Activated naive CD8-positive, alpha-beta T cell treated with anti-CD3 and anti-CD28 coated beads, Interleukin-2, amount 10 ng/mL, durations not matched to agents 7 days and 5 days (primary cell): ENCODE results near the gene ISG15. TPM values are rescaled to one million over a fixed set of nuclear protein-coding genes. Genes with fewer than 3 reads are reported as not detected.
"Not testable (repeated sequence)": the region's sequence is repeated elsewhere in the genome, so short reads cannot be mapped to it uniquely, and the experiment has no call there.

Experiments used
- ATAC-seq: fragments of 150-1000 bp; cut with Tn5 transposase; one replicate; pipeline ENCODE4 v1.10.0; 2021; ENCODE audit warnings: low read depth, moderate library complexity
- POLR2A ChIA-PET: fragments of 350-600 bp; sonication (Branson Sonifier 250); formaldehyde crosslinking; loops from one replicate; lab custom pipeline; 2021; ENCODE audit warnings: antibody characterized with exemption; lab: Charles Lee
- DNase-seq: peaks from one replicate; pipeline ENCODE4 v3.0.0; 2021
- H3K27ac Mint-ChIP-seq: one replicate; pipeline ENCODE4 v1.8.0; 2022; ENCODE audit warnings: mild to moderate bottlenecking, mixed read lengths
- H3K27me3 Mint-ChIP-seq: one replicate; pipeline ENCODE4 v1.8.0; 2022; ENCODE audit warnings: mild to moderate bottlenecking, moderate library complexity, mixed read lengths
- H3K36me3 Mint-ChIP-seq: one replicate; pipeline ENCODE4 v1.8.0; 2021; ENCODE audit warnings: mild to moderate bottlenecking, mixed read lengths
- H3K4me1 Mint-ChIP-seq: one replicate; pipeline ENCODE4 v1.8.0; 2021; ENCODE audit warnings: mixed read lengths
- H3K4me3 Mint-ChIP-seq: one replicate; pipeline ENCODE4 v1.8.0; 2022; ENCODE audit warnings: mild to moderate bottlenecking, moderate library complexity, mixed read lengths
- H3K9me3 Mint-ChIP-seq: one replicate; pipeline ENCODE4 v1.8.0; 2021; ENCODE audit warnings: mixed read lengths
- total RNA-seq, 2 experiments: library from RNA; stranded (reverse); gene quantifications; one replicate each; pipeline ENCODE4 v1.2.3, GENCODE V29; 2021

ISG15 gene
- total RNA-seq, 2 experiments from 2014 or later = 425 to 457 TPM

DNA sequence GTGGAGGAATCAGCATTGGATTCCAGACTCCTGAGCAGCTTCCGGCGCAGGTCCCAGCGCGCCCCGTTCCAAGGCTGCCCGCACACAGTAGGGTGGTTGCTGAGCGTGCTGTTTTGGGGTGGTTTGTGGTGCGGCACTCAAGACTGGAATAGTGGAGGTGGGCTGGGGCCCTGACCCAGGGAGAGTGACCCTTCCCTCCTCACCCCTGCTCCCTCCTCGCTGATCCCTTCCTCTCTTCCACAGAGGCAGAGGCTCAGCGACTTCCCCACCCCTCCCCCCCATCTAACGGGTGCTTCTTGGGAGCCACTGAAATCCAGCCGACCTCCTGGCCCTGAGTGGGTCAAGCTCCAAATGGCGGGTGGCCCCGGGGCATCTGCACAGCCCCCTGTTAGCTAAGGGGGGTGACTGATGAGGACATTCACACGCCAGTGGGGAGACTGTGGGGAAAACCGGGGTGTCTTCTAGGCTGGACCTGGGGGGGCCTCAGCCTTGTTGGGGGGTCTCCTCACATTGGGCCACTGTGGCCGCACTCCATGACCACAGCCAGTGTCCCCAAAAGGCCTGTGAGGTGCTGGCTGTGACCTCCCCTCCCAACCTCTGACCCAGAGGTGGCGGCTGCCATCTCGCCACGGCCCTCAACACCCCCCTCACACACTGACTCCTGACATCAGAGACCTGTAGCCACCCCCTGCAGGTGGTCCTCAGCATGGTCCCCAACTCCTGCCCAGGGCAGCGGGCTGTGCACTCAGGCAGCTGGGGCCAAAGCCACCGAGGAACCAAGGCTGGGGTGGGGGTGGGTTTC, 9.5 kb upstream of the ISG15 start:
- peaks cover 10% of the 10 kb centered on the region for H3K27me3 Mint-ChIP-seq
- H3K36me3 Mint-ChIP-seq = no peaks in the 10 kb centered on the region
- H3K27ac Mint-ChIP-seq = no peak overlapping the region
- H3K4me1 Mint-ChIP-seq = peaks cover 15% of the 10 kb centered on the region
- DNase-seq = no peak
- POLR2A ChIA-PET = interaction anchor here (4.1 kb wide), 1 partner anchor 10 kb away, joined by 28 read pairs; the partner anchor contains the start of gene ISG15
- no peak overlapping the region for H3K4me3 Mint-ChIP-seq
- no peaks in the 10 kb centered on the region for H3K9me3 Mint-ChIP-seq
- ATAC-seq = no peak

DNA sequence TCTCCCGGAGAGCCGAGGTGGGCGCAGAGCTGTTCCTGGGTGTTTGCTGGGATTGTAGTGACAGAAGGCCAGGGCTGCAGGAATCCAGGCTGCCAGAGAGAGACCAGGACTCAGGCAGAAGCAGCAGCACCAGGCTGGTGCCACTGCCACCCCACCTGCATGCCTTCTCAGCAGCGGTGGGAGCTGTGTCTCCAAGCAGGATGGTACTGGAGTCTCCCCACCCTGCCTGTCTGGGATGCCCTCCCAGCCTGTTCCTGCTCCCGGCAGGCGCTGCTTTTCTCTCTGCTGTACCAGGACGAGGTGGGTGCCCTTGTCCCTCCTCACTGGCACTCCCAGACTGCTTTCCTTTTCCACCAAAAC, 8.9 kb upstream of the ISG15 start:
- Mint-ChIP-seq H3K9me3 (no peaks in the 10 kb centered on the region), H3K27ac (peak overlapping the region; percentile 74), H3K4me1 (peaks cover 15% of the 10 kb centered on the region), H3K4me3 (peak overlapping the region; percentile 60), H3K36me3 (no peaks in the 10 kb centered on the region), H3K27me3 (peaks cover 9% of the 10 kb centered on the region)
- POLR2A ChIA-PET = interaction anchor here (1.2 to 4.1 kb wide), 2 partner anchors 10 to 60 kb away, joined by 3 to 28 read pairs; partner anchors contain the start of gene ISG15
- DNase-seq (no peak), ATAC-seq (no peak)

DNA sequence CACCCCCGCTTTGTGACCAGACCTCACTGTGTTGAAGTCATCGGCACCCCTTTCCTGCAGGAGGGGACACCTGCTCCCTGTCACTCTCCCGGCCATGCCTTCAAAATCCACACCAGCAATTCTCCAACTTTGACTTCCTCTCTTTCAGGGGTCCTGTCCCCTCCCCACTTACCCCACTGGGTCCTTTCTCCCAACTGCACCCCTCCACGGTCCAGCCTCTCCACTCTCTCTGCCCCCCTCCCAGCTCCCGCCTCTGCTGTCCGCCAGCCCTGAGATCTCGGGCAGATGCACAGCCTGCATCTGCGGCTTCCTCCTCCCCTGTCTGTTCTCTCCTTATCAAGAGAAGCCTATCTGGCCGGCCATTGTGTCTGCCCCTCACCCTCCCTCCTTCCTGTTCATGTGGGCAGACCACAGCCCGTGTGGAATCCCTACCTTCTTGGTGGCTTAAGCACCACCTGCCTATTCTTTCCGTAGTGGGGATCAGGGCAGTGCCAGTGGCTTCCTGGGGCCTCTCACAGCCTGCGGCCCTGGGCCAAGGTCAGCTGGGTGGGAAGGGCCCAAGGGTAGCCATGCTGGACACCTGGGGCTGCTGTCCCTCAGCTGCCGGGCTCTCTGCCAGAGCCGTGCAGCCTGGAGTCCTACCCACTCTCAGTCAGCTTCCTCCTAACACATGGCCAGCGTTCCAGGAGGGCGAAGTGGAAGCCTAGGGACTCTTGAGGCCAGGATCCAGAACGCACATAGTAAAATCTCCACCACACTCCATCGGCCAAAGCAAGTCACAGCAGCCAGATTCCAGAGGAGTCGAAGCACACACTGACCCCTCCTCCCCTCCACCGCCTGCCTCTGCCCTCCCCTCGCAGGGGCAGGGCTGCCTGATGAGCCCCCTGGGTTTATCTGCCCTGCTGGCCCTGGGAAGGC, 8.3 kb upstream of the ISG15 start:
- DNase-seq (peak; percentile 64), ATAC-seq (peak; percentile 41)
- Mint-ChIP-seq H3K9me3 (no peaks in the 10 kb centered on the region), H3K4me1 (peaks cover 15% of the 10 kb centered on the region), H3K27ac (peak overlapping the region; percentile 74), H3K36me3 (no peaks in the 10 kb centered on the region), H3K27me3 (peaks cover 9% of the 10 kb centered on the region), H3K4me3 (peak overlapping the region; percentile 60)
- POLR2A ChIA-PET = interaction anchor here (1.2 to 4.1 kb wide), 2 partner anchors 9 to 59 kb away, joined by 3 to 28 read pairs; partner anchors contain the start of gene ISG15

DNA sequence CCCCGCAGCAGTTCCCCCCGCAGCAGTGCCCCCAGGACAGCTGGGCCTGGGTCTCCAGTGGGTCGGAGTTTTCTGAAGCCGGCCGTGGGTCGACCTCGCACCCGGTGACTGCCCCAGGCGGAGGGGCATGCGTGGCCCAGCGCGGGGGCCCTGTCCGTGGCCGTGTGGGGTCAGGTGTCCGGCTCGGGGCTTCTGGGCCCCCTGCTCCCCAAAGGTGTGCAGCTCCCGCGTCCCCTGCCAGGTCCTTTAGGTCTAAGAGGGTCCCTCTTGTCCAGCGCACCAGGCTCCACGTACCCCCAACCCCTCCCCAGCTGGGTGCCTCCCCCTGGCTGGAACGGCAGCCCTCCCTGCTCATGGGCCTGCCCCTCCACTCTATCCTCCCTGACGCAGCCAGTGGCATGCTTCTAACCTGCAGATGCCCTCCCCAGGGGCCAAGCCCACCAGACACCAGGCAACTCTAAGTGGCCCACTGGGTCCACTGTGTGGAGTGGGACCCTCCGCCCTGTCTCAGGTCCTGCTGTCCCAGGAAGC, 7.5 kb upstream of the ISG15 start:
- Mint-ChIP-seq H3K27ac (no peak overlapping the region), H3K9me3 (no peaks in the 10 kb centered on the region), H3K4me3 (no peak overlapping the region), H3K36me3 (no peaks in the 10 kb centered on the region), H3K4me1 (peaks cover 14% of the 10 kb centered on the region), H3K27me3 (peaks cover 8% of the 10 kb centered on the region)
- DNase-seq (no peak), ATAC-seq (no peak)
- POLR2A ChIA-PET = interaction anchor here (1.2 to 4.1 kb wide), 2 partner anchors 8 to 58 kb away, joined by 3 to 28 read pairs; partner anchors contain the start of gene ISG15

DNA sequence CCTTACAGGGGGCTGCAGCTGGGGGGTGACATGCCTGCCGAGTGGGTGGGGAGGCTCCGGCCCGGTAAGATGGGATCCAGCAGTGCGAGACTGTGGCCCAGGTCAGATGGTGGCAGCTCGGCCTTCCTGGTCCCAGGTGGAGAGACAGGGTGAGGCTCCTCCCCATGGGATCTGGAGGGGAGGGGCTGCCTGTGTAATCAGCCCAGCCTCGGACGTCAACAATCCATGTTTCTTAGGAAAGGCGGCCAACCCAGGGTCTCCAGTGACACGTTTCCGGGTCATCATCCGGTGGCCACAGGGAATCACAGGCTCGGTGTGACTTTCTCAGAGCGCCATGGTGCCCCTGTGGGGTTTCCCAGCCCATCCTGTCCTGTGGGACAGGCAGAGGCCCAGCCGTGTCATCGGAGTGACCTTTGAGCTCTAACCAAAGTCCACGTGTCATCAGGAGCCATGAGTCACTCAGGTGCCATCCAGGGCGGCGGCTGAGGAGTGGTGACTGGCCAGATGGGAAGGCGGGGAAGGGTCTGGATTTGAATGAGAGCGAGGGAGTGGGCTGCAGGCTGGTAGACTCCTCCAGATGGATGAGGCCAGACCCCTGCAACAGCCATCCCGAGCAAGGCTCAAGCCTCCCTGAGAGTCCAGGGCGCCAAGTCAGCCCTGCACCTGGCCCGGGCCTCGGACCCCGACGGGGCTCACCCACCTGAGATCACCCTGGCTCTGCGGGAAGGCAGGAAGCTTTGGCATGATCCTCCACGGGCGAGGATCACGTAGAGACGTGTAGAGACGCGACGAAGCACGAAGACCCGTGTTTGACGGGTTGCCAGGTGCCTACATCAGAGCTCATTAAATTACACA, 6.8 kb upstream of the ISG15 start:
- POLR2A ChIA-PET = interaction anchor here (4.1 kb wide), 1 partner anchor 8 kb away, joined by 28 read pairs; the partner anchor contains the start of gene ISG15
- Mint-ChIP-seq H3K4me3 (no peak overlapping the region), H3K4me1 (peaks cover 15% of the 10 kb centered on the region), H3K36me3 (no peaks in the 10 kb centered on the region), H3K27ac (no peak overlapping the region), H3K9me3 (no peaks in the 10 kb centered on the region), H3K27me3 (peaks cover 3% of the 10 kb centered on the region)
- no peak for DNase-seq
- ATAC-seq = no peak

DNA sequence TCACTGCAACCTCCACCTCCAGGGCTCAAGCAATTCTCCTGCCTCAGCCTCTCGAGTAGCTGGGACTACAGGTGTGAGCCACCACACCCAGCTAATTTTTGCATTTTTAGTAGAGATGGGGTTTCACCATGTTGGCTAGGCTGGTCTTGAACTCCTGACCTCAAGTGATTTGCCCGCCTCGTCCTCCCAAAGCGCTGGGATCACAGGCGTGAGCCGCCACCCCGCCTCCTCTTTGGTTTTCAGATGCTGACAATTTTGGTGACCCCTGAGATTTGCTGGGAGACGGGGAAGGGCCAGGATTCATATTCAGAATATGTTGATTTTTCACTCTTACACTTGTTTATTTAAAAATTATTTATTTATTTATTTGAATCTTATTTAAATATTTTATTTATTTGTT, 3.2 kb upstream of the ISG15 start:
- DNase-seq, POLR2A ChIA-PET, H3K27me3 Mint-ChIP-seq, H3K4me3 Mint-ChIP-seq, ATAC-seq, H3K27ac Mint-ChIP-seq, H3K9me3 Mint-ChIP-seq: not testable (repeated sequence)
- Mint-ChIP-seq H3K4me1 (peaks cover 23% of the 10 kb centered on the region), H3K36me3 (peaks cover 19% of the 10 kb centered on the region)

DNA sequence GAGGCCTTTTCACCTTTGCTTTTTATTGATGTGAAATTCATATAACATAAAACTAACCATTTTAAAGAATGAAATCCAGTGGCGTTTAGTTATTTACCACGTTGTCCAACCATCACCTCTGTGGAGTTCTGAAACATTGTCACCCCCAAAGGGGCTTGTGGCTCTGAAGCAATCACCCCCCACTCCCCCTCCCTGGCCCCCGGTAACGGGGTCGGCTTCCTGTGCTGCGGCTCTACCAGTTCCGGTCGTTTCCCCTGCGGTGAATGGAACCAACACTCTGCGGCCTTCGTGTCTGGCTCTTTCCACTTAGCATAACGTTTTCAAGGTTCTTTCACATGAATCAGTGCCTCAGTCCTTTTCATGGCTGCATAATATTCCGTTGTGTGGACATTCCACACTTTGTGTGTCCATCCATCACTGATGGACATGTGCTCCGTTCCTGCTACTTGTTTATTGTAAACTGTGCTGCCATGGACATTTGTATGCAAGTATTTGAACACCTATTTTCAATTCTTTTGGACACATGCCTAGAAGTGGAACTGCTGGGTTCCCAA, 1.8 kb upstream of the ISG15 start:
- Mint-ChIP-seq H3K4me1 (peaks cover 19% of the 10 kb centered on the region), H3K27ac (peak overlapping the region; percentile 42), H3K27me3 (no peaks in the 10 kb centered on the region), H3K4me3 (no peak overlapping the region), H3K9me3 (no peaks in the 10 kb centered on the region), H3K36me3 (peaks cover 21% of the 10 kb centered on the region)
- POLR2A ChIA-PET = interaction anchor here (1.2 kb wide), 1 partner anchor 364 kb away, joined by 3 read pairs; the partner anchor contains the start of gene AURKAIP1
- ATAC-seq (no peak), DNase-seq (no peak)

DNA sequence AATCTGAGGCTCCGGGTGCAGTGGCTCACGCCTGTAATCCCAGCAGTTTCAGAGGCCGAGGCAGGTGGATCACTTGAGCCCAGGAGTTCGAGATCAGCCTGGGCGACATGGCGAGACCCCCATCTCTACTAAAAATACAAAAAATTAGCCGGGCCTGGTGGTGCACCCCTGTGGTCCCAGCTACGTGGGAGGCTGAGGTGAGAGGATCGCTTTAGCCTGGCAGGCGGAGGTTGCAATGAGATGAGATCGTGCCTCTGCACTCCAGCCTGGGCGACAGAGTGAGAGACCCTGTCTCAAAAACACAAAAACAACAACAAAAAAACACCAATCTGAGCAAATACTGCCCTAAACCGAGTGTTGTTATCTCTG, 577 bp upstream of the ISG15 start:
- peak; percentile 5 for ATAC-seq
- Mint-ChIP-seq H3K4me1 (peaks cover 24% of the 10 kb centered on the region), H3K36me3 (peaks cover 30% of the 10 kb centered on the region), H3K27ac (peak overlapping the region; percentile 95), H3K4me3 (peak overlapping the region; percentile 87)
- H3K27me3 Mint-ChIP-seq, DNase-seq, H3K9me3 Mint-ChIP-seq: not testable (repeated sequence)
- POLR2A ChIA-PET = interaction anchor here (0.7 to 3.5 kb wide), 14 partner anchors 7 to 1818 kb away, joined by 3 to 28 read pairs (median 6); partner anchors contain the start of genes AURKAIP1 and UBE2J2

DNA sequence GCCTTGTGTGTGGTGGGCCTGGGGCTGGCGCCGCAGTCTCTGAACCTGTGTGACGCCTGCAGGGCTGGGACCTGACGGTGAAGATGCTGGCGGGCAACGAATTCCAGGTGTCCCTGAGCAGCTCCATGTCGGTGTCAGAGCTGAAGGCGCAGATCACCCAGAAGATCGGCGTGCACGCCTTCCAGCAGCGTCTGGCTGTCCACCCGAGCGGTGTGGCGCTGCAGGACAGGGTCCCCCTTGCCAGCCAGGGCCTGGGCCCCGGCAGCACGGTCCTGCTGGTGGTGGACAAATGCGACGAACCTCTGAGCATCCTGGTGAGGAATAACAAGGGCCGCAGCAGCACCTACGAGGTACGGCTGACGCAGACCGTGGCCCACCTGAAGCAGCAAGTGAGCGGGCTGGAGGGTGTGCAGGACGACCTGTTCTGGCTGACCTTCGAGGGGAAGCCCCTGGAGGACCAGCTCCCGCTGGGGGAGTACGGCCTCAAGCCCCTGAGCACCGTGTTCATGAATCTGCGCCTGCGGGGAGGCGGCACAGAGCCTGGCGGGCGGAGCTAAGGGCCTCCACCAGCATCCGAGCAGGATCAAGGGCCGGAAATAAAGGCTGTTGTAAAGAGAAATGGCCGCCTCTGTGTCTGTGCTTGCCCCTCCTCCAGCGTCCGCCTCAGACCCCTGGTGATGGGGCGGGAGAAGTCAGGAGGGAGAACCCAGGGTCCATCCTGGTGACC, 788 bp downstream of the ISG15 start:
- POLR2A ChIA-PET = interaction anchor here (0.6 to 3.5 kb wide), 21 partner anchors 8 to 334 kb away, joined by 3 to 28 read pairs (median 4); partner anchors contain the start of gene UBE2J2

DNA sequence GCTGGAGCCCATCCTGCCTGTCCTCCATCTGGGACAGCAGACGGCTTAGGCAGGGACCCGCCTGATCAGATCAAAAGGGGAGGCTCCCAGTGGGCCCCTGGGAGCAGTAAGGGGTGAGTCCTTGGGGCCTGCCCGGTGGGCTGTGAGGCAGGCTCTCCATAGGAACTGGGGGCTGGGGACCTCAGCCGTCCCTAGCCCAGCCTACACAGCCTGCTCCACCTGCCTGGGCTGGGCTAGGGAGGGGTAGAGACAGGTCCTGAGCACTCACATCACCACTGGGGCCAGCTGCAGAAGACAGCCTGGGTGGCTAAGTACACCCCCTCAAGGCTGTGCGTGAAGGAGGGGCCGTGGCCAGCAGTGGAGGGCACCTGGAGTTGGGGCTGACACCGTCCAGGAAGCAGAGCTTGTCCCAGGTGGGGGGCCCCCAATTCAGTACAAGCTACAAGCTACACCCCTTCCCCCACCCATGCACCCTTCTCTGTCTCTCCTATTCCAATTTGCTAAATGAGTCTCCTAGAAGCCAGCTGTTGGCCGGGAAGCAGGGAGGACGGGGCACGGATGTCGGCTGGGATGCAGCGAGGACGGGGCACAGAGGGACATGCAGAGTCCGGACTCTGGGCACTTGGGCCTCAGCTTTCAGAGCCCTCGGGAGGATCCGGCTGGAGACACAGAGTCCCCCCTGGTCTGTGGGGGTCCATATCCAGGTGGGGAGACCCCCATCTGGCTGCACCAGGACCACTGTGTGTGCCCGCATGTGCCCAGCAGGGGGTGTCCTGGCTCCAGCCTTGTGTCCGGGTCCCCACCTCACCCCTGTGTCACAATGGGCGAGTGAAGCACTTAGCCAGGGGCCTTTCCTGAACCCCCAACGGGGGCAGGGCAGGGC, 1.7 kb downstream of the ISG15 start:
- Mint-ChIP-seq H3K4me3 (peak overlapping the region; percentile 87), H3K27ac (peak overlapping the region; percentile 95), H3K9me3 (no peaks in the 10 kb centered on the region), H3K4me1 (peaks cover 24% of the 10 kb centered on the region), H3K27me3 (no peaks in the 10 kb centered on the region), H3K36me3 (peaks cover 30% of the 10 kb centered on the region)
- POLR2A ChIA-PET = interaction anchor here (1.1 to 3.5 kb wide), 8 partner anchors 10 to 236 kb away, joined by 3 to 28 read pairs (median 4); no protein-coding TSS in a partner anchor
- DNase-seq = peak; percentile 54
- no peak for ATAC-seq

More for the DNA sequence above, 788 bp downstream of the ISG15 start:
- H3K27ac Mint-ChIP-seq = peak overlapping the region; percentile 95
- H3K4me1 Mint-ChIP-seq = peaks cover 24% of the 10 kb centered on the region
- DNase-seq (peak; percentile 54), ATAC-seq (no peak)
- H3K36me3 Mint-ChIP-seq = peaks cover 30% of the 10 kb centered on the region
- H3K27me3 Mint-ChIP-seq = no peaks in the 10 kb centered on the region
- H3K9me3 Mint-ChIP-seq = no peaks in the 10 kb centered on the region
- peak overlapping the region; percentile 87 for H3K4me3 Mint-ChIP-seq
